Activated effector memory CD4-positive, alpha-beta T cell treated with Interleukin-2 at 50 U/mL for 16 hours (primary cell): ENCODE results near the gene ZNF280C.

ENCODE experiments used
- DNase-seq: peaks from one replicate; pipeline ENCODE4 v3.0.0-alpha.2; 2020

The ZNF280C gene

DNA sequence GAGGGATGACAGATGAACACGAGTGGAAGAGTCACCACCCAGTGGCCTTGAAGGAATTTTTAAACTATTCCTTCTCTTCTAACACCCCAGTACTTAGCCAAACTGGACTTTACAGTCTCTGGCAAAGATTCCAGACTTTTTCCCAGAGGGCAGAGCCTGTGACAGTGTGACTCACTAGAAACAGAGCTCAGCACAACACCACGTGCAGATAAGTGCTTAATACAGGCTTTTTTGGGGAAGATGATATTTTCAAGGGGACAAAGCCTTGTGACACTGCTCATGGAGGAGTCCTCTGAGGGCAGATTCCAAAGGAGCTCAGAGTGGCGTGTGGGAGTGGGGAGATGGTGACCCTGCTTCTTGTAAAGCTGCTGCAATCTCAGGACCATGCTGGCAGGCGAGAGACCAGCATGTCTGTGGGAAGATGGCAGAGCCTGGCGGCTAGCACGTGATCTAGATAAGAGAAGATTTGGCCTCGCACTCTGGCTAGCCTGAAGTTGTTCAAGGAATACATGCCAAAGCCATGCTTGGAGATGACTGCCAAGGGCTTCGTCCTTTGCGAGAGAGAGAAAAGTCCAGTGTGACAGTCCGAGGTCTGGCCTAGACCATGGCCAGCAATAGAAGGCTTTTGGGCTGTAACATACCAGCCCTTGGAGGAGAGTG, 94.5 kb downstream of the ZNF280C start:
- no peak for DNase-seq

DNA sequence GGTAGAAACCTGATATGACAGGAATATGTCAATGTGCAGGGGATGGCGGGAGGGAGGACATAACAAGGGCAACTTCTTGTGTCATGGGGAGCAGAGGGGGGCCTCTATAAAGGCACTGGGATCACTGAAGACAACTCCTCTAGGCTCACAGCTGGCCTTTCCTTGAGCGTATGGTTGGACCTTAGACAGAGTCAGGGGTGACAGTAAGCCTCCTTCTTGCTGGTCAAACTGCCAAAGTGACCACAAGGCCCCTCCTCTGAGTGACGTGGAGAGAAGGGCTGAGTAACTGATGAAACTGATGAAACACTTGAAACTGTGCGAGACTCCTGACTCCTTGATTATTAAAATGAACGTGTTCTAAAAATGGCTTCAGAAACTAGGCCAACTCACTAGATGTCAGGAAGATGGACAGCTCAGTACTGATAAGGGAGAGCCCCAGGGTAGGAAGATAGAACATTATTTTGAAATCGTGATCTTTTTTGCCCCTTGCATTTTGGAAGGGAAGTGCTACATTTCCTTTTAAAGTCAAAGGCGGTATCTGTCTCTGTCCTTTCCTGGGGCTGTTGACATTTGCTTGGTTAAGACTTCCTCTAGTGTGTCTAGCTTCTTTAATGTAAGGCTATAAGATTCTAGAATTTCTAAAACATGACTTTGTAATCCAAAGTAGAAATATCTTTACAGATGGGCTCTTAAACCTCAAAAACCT, 95.4 kb downstream of the ZNF280C start:
- DNase-seq: no peak

DNA sequence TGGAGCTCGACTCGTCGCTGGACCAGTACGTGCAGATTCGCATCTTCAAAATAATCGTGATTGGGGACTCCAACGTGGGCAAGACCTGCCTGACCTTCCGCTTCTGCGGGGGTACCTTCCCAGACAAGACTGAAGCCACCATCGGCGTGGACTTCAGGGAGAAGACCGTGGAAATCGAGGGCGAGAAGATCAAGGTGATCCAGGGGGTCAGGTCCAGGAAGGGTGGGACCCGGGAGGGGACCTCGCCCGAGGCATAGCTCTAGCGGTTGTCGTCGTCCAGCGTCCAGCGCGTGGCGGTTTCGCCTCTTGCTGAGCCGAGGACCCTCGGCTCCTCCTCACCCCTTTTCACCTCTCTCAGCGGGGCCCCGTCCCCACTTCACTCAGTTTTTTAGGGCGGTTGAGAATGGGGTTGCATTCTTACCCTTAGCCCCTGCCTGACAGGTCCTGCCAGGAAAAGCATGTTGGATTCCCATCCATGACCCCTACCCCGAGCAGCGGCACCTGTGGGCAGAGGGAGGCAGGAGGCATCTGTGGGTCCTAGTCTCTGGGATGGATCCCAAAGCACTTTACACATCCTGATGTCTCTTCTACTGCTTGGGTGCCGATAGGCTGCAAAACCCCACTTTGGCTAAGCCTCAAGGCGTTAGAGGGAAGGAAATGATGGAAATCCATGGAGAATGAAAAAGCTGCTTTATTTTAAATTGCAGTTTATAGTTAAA, 96.4 kb downstream of the ZNF280C start:
- no peak for DNase-seq

DNA sequence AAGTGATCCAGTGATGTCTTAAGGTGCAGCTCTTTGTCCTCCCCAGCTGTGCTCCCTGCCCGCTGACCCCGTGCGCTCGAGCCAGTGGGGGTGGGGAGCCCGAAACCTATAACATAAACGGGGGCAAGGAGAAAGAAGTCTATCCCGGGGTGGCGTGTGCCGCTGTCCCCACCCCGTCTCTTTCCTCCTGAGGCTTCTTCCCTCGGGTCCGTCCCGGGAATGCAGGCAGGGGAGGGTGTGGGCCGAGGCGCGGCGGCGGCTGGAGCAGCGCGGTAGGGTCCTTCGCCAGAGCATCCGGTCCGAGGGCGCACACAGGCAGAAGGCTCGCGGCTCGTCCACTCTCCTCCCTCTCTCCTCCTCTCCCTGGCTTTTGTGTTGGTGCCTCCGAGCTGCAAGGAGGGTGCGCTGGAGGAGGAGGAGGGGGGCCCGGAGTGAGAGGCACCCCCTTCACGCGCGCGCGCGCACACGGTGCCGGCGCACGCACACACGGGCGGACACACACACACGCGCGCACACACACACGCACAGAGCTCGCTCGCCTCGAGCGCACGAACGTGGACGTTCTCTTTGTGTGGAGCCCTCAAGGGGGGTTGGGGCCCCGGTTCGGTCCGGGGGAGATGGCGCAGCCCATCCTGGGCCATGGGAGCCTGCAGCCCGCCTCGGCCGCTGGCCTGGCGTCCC, 97.1 kb downstream of the ZNF280C start, which contains the start of gene RAB33A:
RAB33A (plus strand) TSS at position 517 of the 681 bp plus-strand sequence; CDS start at position 618, 101 bp downstream.
- peak; percentile 44 for DNase-seq

GRCh38 chrX:130170752-130171445, 97.8 kb downstream of the ZNF280C start:
- DNase-seq: peak; percentile 39

DNA sequence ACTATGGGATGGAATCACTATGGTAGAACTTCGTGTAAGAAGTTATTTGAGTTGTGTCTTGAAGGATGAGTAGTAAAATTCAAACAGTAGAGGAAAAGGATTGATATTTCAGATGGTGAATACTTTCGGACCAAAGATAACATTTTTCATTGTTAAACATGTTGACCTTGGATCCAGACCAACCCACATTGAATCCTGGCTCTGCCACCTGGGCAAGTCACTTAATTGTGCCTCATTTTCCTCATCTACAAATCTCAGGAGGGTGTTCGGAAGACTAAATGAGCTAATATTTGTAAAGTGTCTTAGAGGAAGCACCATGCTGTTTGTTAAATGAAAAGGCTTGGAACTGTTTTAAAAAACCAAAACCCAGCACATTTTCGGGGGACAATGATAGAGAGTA, 101.7 kb downstream of the ZNF280C start:
- no peak for DNase-seq

- no peak for DNase-seq
Measured at GRCh38 chrX:130166503-130166777, 102.3 kb downstream of the ZNF280C start.

- peak; percentile 80 for DNase-seq
Measured at GRCh38 chrX:130165703-130166502, 102.8 kb downstream of the ZNF280C start, which contains the start of gene AIFM1. Gene AIFM1, minus strand, starts transcription at chrX:130165841. Its CDS starts 185 bp downstream, at chrX:130165656.

GRCh38 chrX:130165181-130165702, 103.5 kb downstream of the ZNF280C start:
- DNase-seq: no peak

DNA sequence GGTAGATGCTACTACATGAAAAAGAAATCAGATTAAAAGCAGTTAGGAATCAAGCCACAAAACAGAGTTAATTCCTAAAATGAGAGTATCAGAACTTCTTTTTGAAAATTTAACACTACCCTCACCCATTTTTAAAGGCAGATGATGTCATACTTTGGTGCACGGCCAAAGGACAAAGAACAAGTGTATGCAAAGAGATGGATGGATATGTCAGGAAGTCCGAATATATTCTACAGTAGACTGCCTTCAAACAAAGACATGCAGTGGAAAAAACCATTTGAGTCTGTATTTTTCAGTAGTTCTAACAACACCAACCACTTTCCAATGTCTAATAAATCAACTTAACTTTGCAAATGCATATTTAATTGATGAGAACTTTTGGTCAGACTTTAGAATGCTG, 105.3 kb downstream of the ZNF280C start:
- DNase-seq: no peak

GRCh38 chrX:130162094-130162735, 106.5 kb downstream of the ZNF280C start:
- DNase-seq: no peak

DNA sequence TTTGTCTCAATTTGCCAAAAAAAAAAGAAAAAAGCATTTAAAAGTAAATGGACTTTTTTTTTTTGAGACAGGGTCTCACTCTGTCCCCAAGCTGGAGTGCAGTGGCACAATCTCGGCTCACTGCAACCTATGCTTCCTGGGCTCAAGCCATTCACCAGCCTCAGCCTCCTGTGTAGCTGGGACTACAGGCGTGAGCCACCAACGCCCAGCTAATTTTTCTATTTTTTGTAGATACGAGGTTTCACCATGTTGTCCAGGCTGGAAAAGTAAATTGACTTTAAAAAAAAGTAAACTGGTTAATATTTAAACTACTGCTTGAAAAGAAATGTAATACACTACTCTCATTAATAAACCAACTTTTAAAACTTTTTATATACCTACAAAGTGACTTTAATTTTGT, 108.9 kb downstream of the ZNF280C start:
- DNase-seq: no peak

DNA sequence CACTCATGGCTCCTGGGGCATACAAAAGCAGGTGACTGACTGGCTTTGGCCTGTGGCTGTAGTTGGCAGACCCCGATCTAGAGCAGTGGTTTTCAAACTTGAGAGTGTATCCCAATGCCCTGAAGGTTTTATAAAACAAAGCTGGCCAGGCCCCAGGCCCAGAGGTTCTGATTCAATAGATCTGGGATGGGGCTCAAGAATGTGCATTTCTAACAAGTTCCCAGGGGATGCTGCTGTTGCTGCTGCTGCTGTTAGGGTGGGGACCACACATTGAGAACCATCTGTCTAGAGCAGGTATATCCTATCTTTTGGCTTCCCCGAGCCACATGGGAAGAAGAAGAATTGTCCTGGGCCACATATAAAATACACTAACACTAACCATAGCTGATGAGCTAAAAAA, 110.4 kb downstream of the ZNF280C start:
- no peak for DNase-seq

- DNase-seq: no peak
Measured at GRCh38 chrX:130155564-130155963, 113.1 kb downstream of the ZNF280C start.
